GM04503 (cell line): ENCODE data around the gene CORIN.
A peak's percentile ranks its signal among the peaks of the same experiment; 100 is the strongest.

Source experiments
- DNase-seq: peaks from one replicate; pipeline ENCODE4 v3.0.0-alpha.2; 2012; ENCODE audit warnings: low read depth

Gene CORIN

GRCh38 chr4:47642191-47642830 is 195.6 kb downstream of the CORIN start:
- no peak for DNase-seq

GRCh38 chr4:47641755-47642154 is 196.1 kb downstream of the CORIN start:
- no peak for DNase-seq

- DNase-seq = no peak
Observed at GRCh38 chr4:47640911-47641310, 197.0 kb downstream of the CORIN start.

GRCh38 chr4:47639531-47639930 is 198.3 kb downstream of the CORIN start:
- DNase-seq = no peak

GRCh38 chr4:47631161-47631560 is 206.7 kb downstream of the CORIN start:
- DNase-seq = no peak

GRCh38 chr4:47624031-47624441 is 213.8 kb downstream of the CORIN start:
- no peak for DNase-seq

- DNase-seq = no peak
Observed at GRCh38 chr4:47621181-47621580, 216.7 kb downstream of the CORIN start.

GRCh38 chr4:47619691-47620090 is 218.2 kb downstream of the CORIN start:
- no peak for DNase-seq

GRCh38 chr4:47617607-47618006 is 220.3 kb downstream of the CORIN start:
- DNase-seq = no peak

- DNase-seq = no peak
Observed at GRCh38 chr4:47615385-47615784, 222.5 kb downstream of the CORIN start.

- no peak for DNase-seq
Observed at GRCh38 chr4:47612116-47613023, 225.5 kb downstream of the CORIN start.

- no peak for DNase-seq
Observed at GRCh38 chr4:47606482-47606881, 231.4 kb downstream of the CORIN start.

- DNase-seq = no peak
Observed at GRCh38 chr4:47598896-47599295, 239.0 kb downstream of the CORIN start.

GRCh38 chr4:47598320-47598719 is 239.5 kb downstream of the CORIN start:
- no peak for DNase-seq

GRCh38 chr4:47597696-47598095 is 240.2 kb downstream of the CORIN start:
- DNase-seq = no peak

GRCh38 chr4:47590325-47590724 is 247.5 kb downstream of the CORIN start:
- DNase-seq = no peak

- DNase-seq = no peak
Observed at GRCh38 chr4:47579235-47579634, 258.6 kb downstream of the CORIN start.

- DNase-seq = peak; percentile 12
Observed at GRCh38 chr4:47577779-47578553, 259.9 kb downstream of the CORIN start.

- DNase-seq = no peak
Observed at GRCh38 chr4:47572981-47573380, 264.9 kb downstream of the CORIN start.

GRCh38 chr4:47570816-47571215 is 267.1 kb downstream of the CORIN start:
- no peak for DNase-seq

- DNase-seq = no peak
Observed at GRCh38 chr4:47567511-47567910, 270.4 kb downstream of the CORIN start.

GRCh38 chr4:47566969-47567368 is 270.9 kb downstream of the CORIN start:
- no peak for DNase-seq

GRCh38 chr4:47566566-47566965 is 271.3 kb downstream of the CORIN start:
- no peak for DNase-seq
